GM12878 (cell line): ENCODE data around the gene FCAMR. TPM values are rescaled to one million over a fixed set of nuclear protein-coding genes. Genes with fewer than 3 reads are reported as not detected.

Source experiments
- BMI1 ChIP-seq: fragments of 450-650 bp; IDR thresholded peaks from 2 replicates; pipeline ENCODE4 v1.6.1; 2016; ENCODE audit warnings: mild to moderate bottlenecking, moderate library complexity, borderline replicate concordance
- HCFC1 ChIP-seq: fragments of 150-350 bp; IDR thresholded peaks from 2 replicates; pipeline ENCODE4 v1.6.1; 2014; ENCODE audit warnings: low read length
- IKZF1 ChIP-seq: fragments of 450-650 bp; conservative IDR thresholded peaks from 2 replicates; pipeline ENCODE4 v1.6.1; 2017; ENCODE audit warnings: antibody characterized with exemption, mild to moderate bottlenecking
- KAT2A ChIP-seq: conservative IDR thresholded peaks from 2 replicates; pipeline ENCODE4 v1.6.1; 2011; ENCODE audit warnings: low read depth, low read length; ENCODE audit not compliant: control insufficient read depth
- MEF2B ChIP-seq: fragments of 450-650 bp; IDR thresholded peaks from 2 replicates; pipeline ENCODE4 v1.6.1; 2018; ENCODE audit warnings: mild to moderate bottlenecking, moderate library complexity; ENCODE audit not compliant: partially characterized antibody, poor library complexity, severe bottlenecking
- NFIC ChIP-seq: IDR thresholded peaks from 2 replicates; pipeline ENCODE4 v1.6.1; 2012; ENCODE audit warnings: low read depth, mild to moderate bottlenecking, inconsistent platforms, low read length, moderate library complexity
- NR2C2 ChIP-seq: IDR thresholded peaks from 2 replicates; pipeline ENCODE4 v1.6.1; 2011; ENCODE audit warnings: borderline replicate concordance, low read depth; ENCODE audit not compliant: control insufficient read depth, insufficient read length
- NR2F1 ChIP-seq: fragments of 450-650 bp; conservative IDR thresholded peaks from 2 replicates; pipeline ENCODE4 v1.6.1; 2017; ENCODE audit warnings: mild to moderate bottlenecking
- PAX8 ChIP-seq: fragments of 450-650 bp; IDR thresholded peaks from 2 replicates; pipeline ENCODE4 v1.6.1; 2017; ENCODE audit warnings: mild to moderate bottlenecking, moderate library complexity
- POLR2AphosphoS2 ChIP-seq: IDR thresholded peaks from 2 replicates; pipeline ENCODE4 v1.6.1; 2011; ENCODE audit warnings: low read depth, mild to moderate bottlenecking, low read length, improper control_type of control experiment, moderate library complexity
- SMAD1 ChIP-seq: fragments of 450-650 bp; IDR thresholded peaks from 2 replicates; pipeline ENCODE4 v1.6.1; 2018; ENCODE audit warnings: mild to moderate bottlenecking, low read depth; ENCODE audit not compliant: partially characterized antibody
- SREBF1 ChIP-seq: IDR thresholded peaks from 2 replicates; pipeline ENCODE4 v1.6.1; 2012; ENCODE audit warnings: mild to moderate bottlenecking, low read length
- SUPT20H ChIP-seq: IDR thresholded peaks from 2 replicates; pipeline ENCODE4 v1.6.1; 2011; ENCODE audit warnings: low read depth, mild to moderate bottlenecking, low read length, moderate library complexity, borderline replicate concordance; ENCODE audit not compliant: control insufficient read depth
- TARDBP ChIP-seq: IDR thresholded peaks from 2 replicates; pipeline ENCODE4 v1.6.1; 2016; ENCODE audit warnings: borderline replicate concordance
- ZBED1 ChIP-seq: IDR thresholded peaks from 2 replicates; pipeline ENCODE4 v1.6.1; 2016; ENCODE audit warnings: borderline replicate concordance
- ZNF207 ChIP-seq: fragments of 450-650 bp; IDR thresholded peaks from 2 replicates; pipeline ENCODE4 v1.6.1; 2014; ENCODE audit warnings: antibody characterized with exemption, mild to moderate bottlenecking, borderline replicate concordance
- ZNF24 ChIP-seq: fragments of 450-650 bp; IDR thresholded peaks from 2 replicates; pipeline ENCODE4 v1.6.1; 2017; ENCODE audit warnings: antibody characterized with exemption, mild to moderate bottlenecking
- polyA plus RNA-seq, 11 experiments: library from polyadenylated mRNA; depleted of rRNA in 4 of 11; unstranded in 6 of 11; stranded (reverse) in 5 of 11; fragments of >200 nt; fragmentation: Nextera tagmentation in 4 of 11; fragmentation: Illumina TruSeq in 1 of 11; extraction: Ambion mirVana in 4 of 11; extraction: Trizol in 1 of 11; gene quantifications; 1 replicate in 1 of 11; 2 replicates in 10 of 11; pipeline versions ENCODE4 v1.2.1 to v1.2.3, GENCODE V29; 2011 to 2016; ENCODE audit warnings: inconsistent platforms in 2 of 11, missing spikeins in 2 of 11, low read depth in 1 of 11
- total RNA-seq, 4 experiments: library from RNA; depleted of rRNA in 3 of 4; stranded (reverse); fragments of >200 nt in 3 of 4; fragmentation: Illumina TruSeq in 1 of 4; extraction: Trizol in 1 of 4; gene quantifications; 2 replicates each; pipeline versions ENCODE4 v1.2.1 to v1.2.3, GENCODE V29; 2013 to 2021
- TF ChIP-seq, protein P1 (sequence below): IDR thresholded peaks from 2 replicates; pipeline ENCODE4 v1.6.1; 2011; ENCODE audit warnings: borderline replicate concordance, low read depth, mild to moderate bottlenecking, moderate library complexity, low read length; ENCODE audit not compliant: insufficient read depth, poor library complexity, severe bottlenecking
- TF ChIP-seq, protein P2 (sequence below): fragments of 450-650 bp; IDR thresholded peaks from 2 replicates; pipeline ENCODE4 v1.6.1; 2017; ENCODE audit warnings: antibody characterized with exemption, mild to moderate bottlenecking, moderate library complexity
- TF ChIP-seq, protein P3 (sequence below): IDR thresholded peaks from 2 replicates; pipeline ENCODE4 v1.6.1; 2012; ENCODE audit warnings: mild to moderate bottlenecking, low read depth, low read length

FCAMR gene
- total and polyA plus RNA-seq, 10 of the 15 experiments (the other 5 are each of a cell fraction or from before 2014, with no cell fraction given), result 0.04 to 0.15 (median 0.06) TPM; not detected in 3

DNA sequence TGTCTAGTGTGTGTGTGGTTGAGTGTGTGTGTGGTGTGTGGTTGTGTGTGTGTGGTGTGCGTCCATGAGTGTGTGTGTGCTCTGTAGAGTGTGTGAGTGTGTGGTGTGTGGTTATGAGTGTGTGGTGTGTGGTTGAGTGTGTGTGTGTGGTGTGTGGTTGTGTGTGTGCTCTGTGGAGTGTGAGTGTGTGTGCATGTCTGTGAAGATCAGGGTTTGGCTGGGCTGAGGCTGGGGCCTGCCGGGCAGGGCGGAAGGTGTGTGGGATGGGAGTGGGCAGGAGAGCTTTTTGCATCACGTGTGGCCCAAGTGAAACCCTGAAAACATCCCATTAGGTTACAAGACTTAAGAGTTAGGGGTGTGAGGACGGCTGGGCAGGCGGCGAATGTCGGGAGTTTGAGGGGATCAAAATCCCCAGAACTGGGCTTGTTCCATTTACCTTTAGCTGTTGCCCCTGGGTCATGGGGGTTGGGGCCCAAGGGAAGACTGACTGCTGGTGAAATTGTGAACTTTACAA is 45.6 kb downstream of the FCAMR start (continued):
- TF ChIP-seq HCFC1 (no peak), POLR2AphosphoS2 (no peak), SREBF1 (no peak), NR2F1 (no peak; the same call in 1 of the 2 replicates), PAX8 (no peak), SUPT20H (no peak), IKZF1 (peak; percentile 83), ZBED1 (peak; percentile 82; the same call in 1 of the 2 replicates), NR2C2 (no peak), ZNF24 (no peak; the same call in 1 of the 2 replicates), KAT2A (no peak), SMAD1 (no peak), TARDBP (peak; percentile 32; the same call in 1 of the 2 replicates), BMI1 (no peak), ZNF207 (no peak), NFIC (no peak), MEF2B (no peak)
- TF ChIP-seq, protein P1, sequence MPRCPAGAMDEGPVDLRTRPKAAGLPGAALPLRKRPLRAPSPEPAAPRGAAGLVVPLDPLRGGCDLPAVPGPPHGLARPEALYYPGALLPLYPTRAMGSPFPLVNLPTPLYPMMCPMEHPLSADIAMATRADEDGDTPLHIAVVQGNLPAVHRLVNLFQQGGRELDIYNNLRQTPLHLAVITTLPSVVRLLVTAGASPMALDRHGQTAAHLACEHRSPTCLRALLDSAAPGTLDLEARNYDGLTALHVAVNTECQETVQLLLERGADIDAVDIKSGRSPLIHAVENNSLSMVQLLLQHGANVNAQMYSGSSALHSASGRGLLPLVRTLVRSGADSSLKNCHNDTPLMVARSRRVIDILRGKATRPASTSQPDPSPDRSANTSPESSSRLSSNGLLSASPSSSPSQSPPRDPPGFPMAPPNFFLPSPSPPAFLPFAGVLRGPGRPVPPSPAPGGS, result peak; percentile 62
- TF ChIP-seq, protein P2, sequence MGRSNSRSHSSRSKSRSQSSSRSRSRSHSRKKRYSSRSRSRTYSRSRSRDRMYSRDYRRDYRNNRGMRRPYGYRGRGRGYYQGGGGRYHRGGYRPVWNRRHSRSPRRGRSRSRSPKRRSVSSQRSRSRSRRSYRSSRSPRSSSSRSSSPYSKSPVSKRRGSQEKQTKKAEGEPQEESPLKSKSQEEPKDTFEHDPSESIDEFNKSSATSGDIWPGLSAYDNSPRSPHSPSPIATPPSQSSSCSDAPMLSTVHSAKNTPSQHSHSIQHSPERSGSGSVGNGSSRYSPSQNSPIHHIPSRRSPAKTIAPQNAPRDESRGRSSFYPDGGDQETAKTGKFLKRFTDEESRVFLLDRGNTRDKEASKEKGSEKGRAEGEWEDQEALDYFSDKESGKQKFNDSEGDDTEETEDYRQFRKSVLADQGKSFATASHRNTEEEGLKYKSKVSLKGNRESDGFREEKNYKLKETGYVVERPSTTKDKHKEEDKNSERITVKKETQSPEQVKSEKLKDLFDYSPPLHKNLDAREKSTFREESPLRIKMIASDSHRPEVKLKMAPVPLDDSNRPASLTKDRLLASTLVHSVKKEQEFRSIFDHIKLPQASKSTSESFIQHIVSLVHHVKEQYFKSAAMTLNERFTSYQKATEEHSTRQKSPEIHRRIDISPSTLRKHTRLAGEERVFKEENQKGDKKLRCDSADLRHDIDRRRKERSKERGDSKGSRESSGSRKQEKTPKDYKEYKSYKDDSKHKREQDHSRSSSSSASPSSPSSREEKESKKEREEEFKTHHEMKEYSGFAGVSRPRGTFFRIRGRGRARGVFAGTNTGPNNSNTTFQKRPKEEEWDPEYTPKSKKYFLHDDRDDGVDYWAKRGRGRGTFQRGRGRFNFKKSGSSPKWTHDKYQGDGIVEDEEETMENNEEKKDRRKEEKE, result no peak
- TF ChIP-seq, protein P3, sequence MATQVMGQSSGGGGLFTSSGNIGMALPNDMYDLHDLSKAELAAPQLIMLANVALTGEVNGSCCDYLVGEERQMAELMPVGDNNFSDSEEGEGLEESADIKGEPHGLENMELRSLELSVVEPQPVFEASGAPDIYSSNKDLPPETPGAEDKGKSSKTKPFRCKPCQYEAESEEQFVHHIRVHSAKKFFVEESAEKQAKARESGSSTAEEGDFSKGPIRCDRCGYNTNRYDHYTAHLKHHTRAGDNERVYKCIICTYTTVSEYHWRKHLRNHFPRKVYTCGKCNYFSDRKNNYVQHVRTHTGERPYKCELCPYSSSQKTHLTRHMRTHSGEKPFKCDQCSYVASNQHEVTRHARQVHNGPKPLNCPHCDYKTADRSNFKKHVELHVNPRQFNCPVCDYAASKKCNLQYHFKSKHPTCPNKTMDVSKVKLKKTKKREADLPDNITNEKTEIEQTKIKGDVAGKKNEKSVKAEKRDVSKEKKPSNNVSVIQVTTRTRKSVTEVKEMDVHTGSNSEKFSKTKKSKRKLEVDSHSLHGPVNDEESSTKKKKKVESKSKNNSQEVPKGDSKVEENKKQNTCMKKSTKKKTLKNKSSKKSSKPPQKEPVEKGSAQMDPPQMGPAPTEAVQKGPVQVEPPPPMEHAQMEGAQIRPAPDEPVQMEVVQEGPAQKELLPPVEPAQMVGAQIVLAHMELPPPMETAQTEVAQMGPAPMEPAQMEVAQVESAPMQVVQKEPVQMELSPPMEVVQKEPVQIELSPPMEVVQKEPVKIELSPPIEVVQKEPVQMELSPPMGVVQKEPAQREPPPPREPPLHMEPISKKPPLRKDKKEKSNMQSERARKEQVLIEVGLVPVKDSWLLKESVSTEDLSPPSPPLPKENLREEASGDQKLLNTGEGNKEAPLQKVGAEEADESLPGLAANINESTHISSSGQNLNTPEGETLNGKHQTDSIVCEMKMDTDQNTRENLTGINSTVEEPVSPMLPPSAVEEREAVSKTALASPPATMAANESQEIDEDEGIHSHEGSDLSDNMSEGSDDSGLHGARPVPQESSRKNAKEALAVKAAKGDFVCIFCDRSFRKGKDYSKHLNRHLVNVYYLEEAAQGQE, result no peak
